ENCODE results near the gene ATRX.

DNA sequence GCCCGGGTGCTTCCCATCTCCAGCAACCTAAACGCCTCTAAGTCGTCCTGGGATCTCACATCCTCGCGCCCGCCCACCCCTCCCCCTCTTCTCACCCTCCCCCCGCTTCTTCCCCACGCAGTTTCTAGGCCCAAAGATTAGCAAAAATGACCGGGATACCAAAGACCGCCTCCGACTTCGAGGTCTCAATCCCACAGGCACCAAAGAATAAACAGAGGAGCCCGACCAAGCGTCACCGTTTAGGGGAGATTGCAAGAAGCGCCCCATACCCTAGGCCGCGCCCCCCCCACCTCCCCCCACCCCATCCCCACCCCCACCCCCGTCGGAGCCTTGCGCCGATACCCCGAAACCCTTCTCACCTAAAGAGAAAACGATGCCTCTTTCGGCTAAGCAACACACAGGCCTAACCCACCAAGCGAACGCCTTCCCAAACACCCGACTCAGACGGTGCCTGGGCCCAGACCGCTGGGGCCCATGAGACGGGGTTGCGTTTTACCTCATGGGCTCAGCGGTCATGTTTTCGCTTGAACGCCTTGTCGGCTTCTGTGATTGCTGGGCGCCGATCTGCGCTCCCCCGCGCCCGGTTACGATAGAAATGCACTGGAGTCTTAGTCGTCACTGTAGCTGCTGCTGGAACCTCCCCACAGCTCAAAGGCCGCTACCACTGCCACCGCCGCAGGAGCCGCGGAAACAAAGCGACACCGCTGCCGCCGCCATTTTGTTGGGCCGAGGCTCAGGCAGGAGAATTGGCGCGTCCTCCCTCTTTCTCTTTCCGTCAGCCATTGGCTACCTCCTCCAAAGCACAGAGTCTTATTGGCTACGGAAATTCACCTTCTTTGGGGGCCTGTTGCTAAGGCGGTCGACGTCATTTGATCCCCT lies at the start of gene ATRX:
- TF ChIP-seq, protein P1, sequence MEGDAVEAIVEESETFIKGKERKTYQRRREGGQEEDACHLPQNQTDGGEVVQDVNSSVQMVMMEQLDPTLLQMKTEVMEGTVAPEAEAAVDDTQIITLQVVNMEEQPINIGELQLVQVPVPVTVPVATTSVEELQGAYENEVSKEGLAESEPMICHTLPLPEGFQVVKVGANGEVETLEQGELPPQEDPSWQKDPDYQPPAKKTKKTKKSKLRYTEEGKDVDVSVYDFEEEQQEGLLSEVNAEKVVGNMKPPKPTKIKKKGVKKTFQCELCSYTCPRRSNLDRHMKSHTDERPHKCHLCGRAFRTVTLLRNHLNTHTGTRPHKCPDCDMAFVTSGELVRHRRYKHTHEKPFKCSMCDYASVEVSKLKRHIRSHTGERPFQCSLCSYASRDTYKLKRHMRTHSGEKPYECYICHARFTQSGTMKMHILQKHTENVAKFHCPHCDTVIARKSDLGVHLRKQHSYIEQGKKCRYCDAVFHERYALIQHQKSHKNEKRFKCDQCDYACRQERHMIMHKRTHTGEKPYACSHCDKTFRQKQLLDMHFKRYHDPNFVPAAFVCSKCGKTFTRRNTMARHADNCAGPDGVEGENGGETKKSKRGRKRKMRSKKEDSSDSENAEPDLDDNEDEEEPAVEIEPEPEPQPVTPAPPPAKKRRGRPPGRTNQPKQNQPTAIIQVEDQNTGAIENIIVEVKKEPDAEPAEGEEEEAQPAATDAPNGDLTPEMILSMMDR (IDR thresholded peaks at IDR 0.05; ENCODE audit: poor library complexity, severe bottlenecking), result no peak
- TF ChIP-seq, protein P2, sequence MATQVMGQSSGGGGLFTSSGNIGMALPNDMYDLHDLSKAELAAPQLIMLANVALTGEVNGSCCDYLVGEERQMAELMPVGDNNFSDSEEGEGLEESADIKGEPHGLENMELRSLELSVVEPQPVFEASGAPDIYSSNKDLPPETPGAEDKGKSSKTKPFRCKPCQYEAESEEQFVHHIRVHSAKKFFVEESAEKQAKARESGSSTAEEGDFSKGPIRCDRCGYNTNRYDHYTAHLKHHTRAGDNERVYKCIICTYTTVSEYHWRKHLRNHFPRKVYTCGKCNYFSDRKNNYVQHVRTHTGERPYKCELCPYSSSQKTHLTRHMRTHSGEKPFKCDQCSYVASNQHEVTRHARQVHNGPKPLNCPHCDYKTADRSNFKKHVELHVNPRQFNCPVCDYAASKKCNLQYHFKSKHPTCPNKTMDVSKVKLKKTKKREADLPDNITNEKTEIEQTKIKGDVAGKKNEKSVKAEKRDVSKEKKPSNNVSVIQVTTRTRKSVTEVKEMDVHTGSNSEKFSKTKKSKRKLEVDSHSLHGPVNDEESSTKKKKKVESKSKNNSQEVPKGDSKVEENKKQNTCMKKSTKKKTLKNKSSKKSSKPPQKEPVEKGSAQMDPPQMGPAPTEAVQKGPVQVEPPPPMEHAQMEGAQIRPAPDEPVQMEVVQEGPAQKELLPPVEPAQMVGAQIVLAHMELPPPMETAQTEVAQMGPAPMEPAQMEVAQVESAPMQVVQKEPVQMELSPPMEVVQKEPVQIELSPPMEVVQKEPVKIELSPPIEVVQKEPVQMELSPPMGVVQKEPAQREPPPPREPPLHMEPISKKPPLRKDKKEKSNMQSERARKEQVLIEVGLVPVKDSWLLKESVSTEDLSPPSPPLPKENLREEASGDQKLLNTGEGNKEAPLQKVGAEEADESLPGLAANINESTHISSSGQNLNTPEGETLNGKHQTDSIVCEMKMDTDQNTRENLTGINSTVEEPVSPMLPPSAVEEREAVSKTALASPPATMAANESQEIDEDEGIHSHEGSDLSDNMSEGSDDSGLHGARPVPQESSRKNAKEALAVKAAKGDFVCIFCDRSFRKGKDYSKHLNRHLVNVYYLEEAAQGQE (IDR thresholded peaks at IDR 0.05; ENCODE audit: borderline replicate concordance), result peak; percentile 93
- TF ChIP-seq POLR2AphosphoS5 (IDR thresholded peaks at IDR 0.05) (peak; percentile 87), MXI1 (conservative IDR thresholded peaks at IDR 0.05; ENCODE audit: poor library complexity, severe bottlenecking) (peak; percentile 40)
